T-helper 2 cell (primary cell): ENCODE data around the gene AGPS.
"Not testable (repeated sequence)": the region's sequence is repeated elsewhere in the genome, so short reads cannot be mapped to it uniquely, and the experiment has no call there.

Experiments
- DNase-seq, 5 experiments: peaks; one replicate each; pipeline versions ENCODE4 v3.0.0 to v3.0.0-alpha.2; 2012 to 2022

AGPS gene

GRCh38 chr2:177532567-177532966 is 140.0 kb downstream of the AGPS start:
- no peak for DNase-seq

- no peak for DNase-seq
These were observed 140.7 kb downstream of the AGPS start for GRCh38 chr2:177533253-177533652.

- no peak for DNase-seq
These were observed 142.4 kb downstream of the AGPS start for GRCh38 chr2:177535000-177535399.

- DNase-seq: no peak
These were observed 143.5 kb downstream of the AGPS start for GRCh38 chr2:177535958-177536504.

- DNase-seq: no peak
These were observed 144.6 kb downstream of the AGPS start for GRCh38 chr2:177537213-177537612.

GRCh38 chr2:177537636-177538035 is 145.1 kb downstream of the AGPS start:
- DNase-seq: no peak

GRCh38 chr2:177538323-177538722 is 145.8 kb downstream of the AGPS start:
- no peak for DNase-seq

- DNase-seq: no peak
These were observed 147.7 kb downstream of the AGPS start for GRCh38 chr2:177540283-177540682.

- peak in 1 of 5 experiments; percentile 14 for DNase-seq
These were observed 148.9 kb downstream of the AGPS start for GRCh38 chr2:177541258-177541991.

GRCh38 chr2:177542396-177542795 is 149.8 kb downstream of the AGPS start:
- no peak for DNase-seq

- DNase-seq: no peak
These were observed 150.6 kb downstream of the AGPS start for GRCh38 chr2:177543007-177543760.

- DNase-seq: no peak
These were observed 152.6 kb downstream of the AGPS start for GRCh38 chr2:177545143-177545542.

GRCh38 chr2:177545981-177546585 is 153.5 kb downstream of the AGPS start:
- no peak for DNase-seq

GRCh38 chr2:177547122-177547521 is 154.5 kb downstream of the AGPS start:
- DNase-seq: peak in 1 of 5 experiments; percentile 74

- no peak for DNase-seq
These were observed 155.2 kb downstream of the AGPS start for GRCh38 chr2:177547772-177548171.

GRCh38 chr2:177548636-177549035 is 156.1 kb downstream of the AGPS start:
- no peak for DNase-seq

GRCh38 chr2:177549171-177549570 is 156.6 kb downstream of the AGPS start:
- no peak for DNase-seq

- no peak for DNase-seq
These were observed 158.0 kb downstream of the AGPS start for GRCh38 chr2:177550264-177551200.

- not testable (repeated sequence) for DNase-seq
These were observed 158.8 kb downstream of the AGPS start for GRCh38 chr2:177551360-177551759.

GRCh38 chr2:177551989-177552421 is 159.4 kb downstream of the AGPS start:
- peak in 1 of 5 experiments; percentile 9 for DNase-seq

GRCh38 chr2:177552422-177553175 is 160.0 kb downstream of the AGPS start:
- DNase-seq: peak; percentile 77 to 96 (median 88)
